DMS114 treated with DMSO at 0.1 percent for 48 hours (cell line): ENCODE results near the gene TSPAN31.

Experiments used
- DNase-seq: peaks from one replicate; lab custom pipeline; 2025; ENCODE audit not compliant: unreplicated experiment; lab: John Stamatoyannopoulos, UW

The TSPAN31 gene

GRCh38 chr12:57782243-57782607 lies 37.4 kb downstream of the TSPAN31 start:
- no peak for DNase-seq

DNA sequence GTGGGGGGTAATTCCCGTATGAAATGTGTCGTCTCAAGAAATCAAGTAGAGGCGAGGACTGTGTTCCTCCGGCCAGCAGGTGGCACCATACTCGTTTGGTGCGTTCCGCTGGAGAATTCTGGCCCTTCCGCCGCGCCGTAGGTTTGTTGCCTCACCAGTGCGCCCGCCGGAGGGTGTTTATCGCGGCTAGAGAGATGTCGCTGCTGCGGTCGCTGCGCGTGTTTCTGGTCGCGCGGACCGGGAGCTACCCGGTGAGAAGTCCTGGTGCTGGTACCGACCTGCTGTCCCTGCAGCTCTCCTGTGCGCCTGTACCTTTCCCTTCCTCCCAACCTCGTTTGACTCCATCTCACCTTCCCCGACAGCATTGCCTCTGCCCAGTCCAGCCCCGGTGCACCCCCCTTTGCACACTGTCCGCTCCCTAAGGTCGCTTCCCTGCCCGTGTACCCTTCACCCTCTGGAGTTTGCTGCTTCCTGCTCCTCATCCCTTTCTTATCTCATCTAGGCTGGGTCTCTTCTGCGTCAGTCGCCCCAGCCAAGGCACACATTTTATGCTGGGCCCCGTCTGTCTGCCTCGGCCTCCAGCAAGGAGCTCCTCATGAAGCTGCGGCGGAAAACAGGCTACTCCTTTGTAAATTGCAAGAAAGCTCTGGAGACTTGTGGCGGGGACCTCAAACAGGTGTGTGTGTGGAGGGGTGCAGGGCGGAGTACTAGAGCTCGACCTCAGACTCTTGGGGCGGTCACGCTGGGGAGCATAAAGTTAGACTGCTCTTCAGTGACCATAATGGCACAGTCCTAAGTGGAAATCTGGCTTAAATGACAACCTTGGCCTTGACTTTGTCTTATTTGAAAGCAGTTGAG lies 38.0 kb downstream of the TSPAN31 start, which contains the start of gene TSFM:
Gene TSFM (plus strand): TSS at position 180 of the 858 bp plus-strand sequence. CDS start 15 bp downstream, at position 195.
- peak; percentile 93 for DNase-seq

DNA sequence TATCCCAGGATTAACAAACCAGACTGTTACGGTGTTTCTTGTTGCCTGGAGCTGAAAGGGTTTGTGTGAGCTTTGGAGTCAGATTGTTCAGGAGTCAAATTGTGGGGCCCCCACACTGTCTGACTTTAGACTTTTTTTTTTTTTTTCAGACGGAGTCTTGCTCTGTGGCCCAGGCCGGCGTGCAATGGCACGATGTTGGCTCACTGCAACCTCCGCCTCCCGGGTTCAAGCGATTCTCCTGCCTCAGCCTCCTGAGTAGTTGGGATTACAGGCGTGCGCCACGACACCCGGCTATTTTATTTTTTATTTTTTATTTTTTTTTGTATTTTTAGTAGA lies 38.6 kb downstream of the TSPAN31 start:
- no peak for DNase-seq

DNA sequence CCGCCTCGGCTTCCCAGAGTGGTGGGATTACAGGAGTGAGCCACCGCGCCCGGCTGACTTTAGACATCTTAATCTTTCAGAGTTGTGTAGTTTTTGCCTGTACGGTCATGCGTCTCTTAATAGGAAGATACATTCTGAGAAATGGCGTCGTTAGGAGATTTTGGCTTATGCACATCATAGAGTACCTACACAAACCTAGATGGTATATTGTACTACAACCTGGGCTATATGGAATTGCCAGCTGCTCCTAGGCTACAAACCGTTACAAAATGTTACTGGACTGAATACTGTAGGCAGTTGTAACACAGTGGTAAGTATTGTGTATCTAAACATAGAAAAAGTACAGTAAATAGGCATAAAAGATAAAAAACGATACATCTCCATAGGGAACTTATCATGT lies 39.0 kb downstream of the TSPAN31 start:
- DNase-seq: no peak

DNA sequence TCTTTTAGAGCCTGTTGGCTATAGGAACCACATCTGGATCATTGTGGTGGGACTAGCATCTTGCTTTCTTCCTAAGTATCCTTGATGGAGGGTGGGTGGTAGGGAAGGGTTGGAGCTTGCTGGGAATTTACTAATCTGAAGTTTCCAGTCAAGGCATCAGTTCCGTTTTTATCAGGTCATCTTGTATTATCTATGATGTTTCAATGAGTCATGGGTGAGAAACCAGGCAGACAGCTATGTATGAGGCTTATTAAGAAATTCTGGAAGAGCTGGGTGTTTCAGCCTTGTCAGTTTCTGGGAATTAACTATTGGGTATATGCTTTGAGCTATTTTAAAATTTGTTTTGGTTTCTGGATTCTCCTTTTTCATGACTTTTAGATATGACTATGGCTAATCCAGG lies 49.1 kb downstream of the TSPAN31 start:
- DNase-seq: no peak

DNA sequence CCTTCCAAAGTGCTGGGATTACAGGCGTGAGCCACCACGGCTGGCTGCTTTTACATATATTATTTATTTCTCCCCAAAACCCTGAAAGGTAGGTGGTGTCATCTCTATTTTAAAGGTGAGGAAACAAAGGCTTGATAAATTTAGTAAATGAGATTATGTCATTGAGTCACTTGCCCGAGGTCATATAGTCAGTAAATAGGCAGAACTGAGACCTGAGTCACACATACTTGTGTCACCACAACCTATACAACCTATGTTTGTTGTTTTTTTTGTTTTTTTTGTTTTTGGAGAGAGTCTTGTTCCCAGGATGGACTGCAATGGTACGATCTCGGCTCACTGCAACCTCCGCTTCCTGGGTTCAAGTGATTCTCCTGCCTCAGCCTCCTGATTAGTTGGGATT lies 50.5 kb downstream of the TSPAN31 start:
- DNase-seq: no peak

- DNase-seq: no peak
Observed at GRCh38 chr12:57796996-57797395, 52.2 kb downstream of the TSPAN31 start.

GRCh38 chr12:57797933-57798332 lies 53.1 kb downstream of the TSPAN31 start:
- DNase-seq: no peak
